Measurements from ENCODE around the gene IRF2BPL. TPM values are rescaled to one million over a fixed set of nuclear protein-coding genes. Genes with fewer than 3 reads are reported as not detected.

Gene IRF2BPL
- 10 to 100 TPM; 38.5 to 41.0 TPM for total RNA-seq

DNA sequence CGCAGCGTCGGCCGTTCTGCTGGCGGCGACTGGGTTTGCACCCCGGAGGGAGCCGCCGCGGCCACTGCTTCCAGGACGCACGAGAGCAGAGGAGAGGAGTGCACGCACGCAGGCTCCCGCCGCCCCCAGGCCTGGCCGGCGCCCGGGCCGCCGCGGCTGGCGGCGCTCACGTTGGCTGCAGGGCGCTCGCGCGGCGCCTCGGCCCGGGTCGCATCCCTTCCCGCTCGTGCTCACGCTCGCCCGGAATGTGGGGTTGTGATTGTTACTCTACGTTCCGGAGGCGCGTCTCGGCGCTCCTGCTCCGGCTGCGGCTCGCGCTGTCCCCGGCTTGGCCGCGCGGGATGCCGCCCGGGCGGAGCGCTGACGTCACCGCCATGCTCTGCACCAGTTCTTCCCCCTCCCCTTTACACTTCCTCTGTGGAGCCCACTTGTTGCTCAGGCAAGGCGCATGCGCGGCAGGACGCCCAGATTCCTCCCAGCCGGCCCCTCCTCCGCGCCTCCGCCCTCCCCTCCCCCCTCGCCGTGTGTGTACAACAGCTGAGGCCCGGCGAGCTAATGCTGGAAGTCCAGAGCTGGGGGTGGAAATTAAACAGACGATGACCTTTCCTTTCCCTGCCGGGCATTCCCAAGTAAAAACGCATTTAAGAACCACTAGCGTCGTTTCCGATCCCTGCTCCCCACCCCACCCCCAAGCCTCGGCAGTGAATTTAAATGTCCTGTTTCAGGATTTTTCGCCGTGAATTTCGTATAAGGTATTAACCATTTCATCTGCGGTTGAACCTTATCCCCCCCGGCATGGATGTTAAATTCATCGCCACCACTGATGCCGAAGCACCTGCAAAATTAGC, at the start of gene IRF2BPL:
TSS of gene IRF2BPL (minus strand) at position 325 of the 848 bp plus-strand sequence. CDS start 916 bp downstream, outside the sequence.
- no peaks in the 10 kb centered on the region for H3K9me3 Mint-ChIP-seq
- POLR2A ChIA-PET: interaction anchor here (0.6 to 18.0 kb wide), 25 partner anchors 12 to 1754 kb away, joined by 3 to 238 read pairs (median 6); no protein-coding TSS in a partner anchor
- H3K4me3 Mint-ChIP-seq: peak within 1 kb of the TSS; percentile 96
- DNase-seq (peak; percentile 95), ATAC-seq (ENCODE audit: low read depth) (peak; percentile 73)
- H3K4me1 Mint-ChIP-seq: peaks cover 42% of the 10 kb centered on the region
- no peaks in the 10 kb centered on the region for H3K27me3 Mint-ChIP-seq
- H3K36me3 Mint-ChIP-seq: peaks cover 11% of the 10 kb centered on the region
- peak within 1 kb of the TSS; percentile 97 for H3K27ac Mint-ChIP-seq

DNA sequence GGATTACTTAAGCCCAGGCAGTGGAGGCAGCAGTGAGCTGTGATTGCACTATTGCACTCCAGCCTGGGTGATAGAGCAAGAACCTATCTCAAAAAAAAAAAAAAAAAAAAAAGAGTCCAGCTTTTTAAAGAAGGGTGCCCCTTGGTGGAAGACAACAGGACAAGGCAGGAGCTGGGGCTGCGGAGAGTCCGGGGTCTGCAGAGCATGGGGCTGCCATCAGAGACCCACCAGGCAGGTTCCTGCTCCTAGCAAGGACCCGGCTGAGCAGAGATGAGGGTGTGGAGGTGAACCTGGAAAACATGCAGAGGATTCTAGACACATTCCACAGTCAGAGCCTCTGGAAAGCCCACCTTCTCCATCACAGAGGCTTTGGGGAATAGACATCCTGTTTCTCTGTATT, 48.5 kb upstream of the IRF2BPL start:
- Mint-ChIP-seq H3K36me3 (no peaks in the 10 kb centered on the region), H3K27ac (no peak overlapping the region), H3K4me1 (no peaks in the 10 kb centered on the region), H3K4me3 (no peak overlapping the region), H3K9me3 (peaks cover 5% of the 10 kb centered on the region), H3K27me3 (peaks cover 2% of the 10 kb centered on the region)
- ATAC-seq (ENCODE audit: low read depth): no peak
- POLR2A ChIA-PET: no interaction called here
- no peak for DNase-seq

DNA sequence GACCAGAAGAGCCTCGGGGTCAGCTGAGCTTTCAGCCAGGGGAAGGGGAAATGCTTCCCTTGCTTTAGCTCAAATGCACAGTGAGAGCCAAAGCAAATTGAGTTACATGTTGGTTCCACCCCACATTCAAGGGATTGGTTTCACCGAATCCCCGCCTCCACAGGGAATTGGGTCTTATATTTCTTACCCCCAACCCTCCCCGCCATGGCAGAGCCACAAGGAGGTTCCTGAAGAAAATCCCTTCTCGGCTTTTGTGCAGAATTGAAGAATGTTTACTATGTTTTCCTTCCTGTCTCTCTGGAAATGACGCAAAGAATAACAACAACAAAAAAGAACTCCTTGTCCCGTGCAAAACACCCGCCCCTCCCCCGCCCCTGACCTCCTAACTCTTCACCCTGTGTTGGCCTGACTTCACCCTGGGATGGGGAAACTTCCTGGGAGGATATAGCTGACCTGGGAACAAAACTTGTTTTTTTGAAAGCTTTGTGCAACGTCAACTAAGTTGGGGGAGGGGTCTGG, 47.7 kb upstream of the IRF2BPL start:
- POLR2A ChIA-PET: interaction anchor here (0.5 kb wide), 1 partner anchor 46 kb away, joined by 3 read pairs; no protein-coding TSS in a partner anchor

DNA sequence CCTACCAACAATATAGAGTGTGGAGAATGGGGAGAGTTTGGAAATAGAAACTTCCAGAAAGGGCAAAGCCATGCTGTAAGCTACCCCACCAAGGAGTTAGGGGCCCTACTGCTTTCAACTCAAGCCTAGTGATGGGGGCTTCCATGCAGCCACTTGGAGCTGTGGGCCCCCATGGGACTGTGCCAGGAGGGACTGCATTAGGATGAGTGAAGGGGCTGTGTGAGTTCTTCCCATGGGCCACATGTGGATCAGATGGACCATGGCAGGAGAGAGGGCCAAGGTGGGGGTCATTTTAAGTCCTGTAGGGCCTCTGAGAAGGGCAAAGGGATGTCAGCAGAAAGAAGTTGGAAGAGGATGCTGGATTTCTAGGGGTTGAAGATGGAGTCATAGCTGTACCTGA, 46.5 kb upstream of the IRF2BPL start:
- DNase-seq (no peak), ATAC-seq (ENCODE audit: low read depth) (no peak)
- H3K27ac Mint-ChIP-seq: no peak overlapping the region
- peaks cover 2% of the 10 kb centered on the region for H3K27me3 Mint-ChIP-seq
- no peaks in the 10 kb centered on the region for H3K4me1 Mint-ChIP-seq
- H3K9me3 Mint-ChIP-seq: peaks cover 3% of the 10 kb centered on the region
- no peak overlapping the region for H3K4me3 Mint-ChIP-seq
- H3K36me3 Mint-ChIP-seq: no peaks in the 10 kb centered on the region
- POLR2A ChIA-PET: interaction anchor here (0.6 kb wide), 2 partner anchors 215 to 651 kb away, joined by 3 to 4 read pairs; no protein-coding TSS in a partner anchor

More for the DNA sequence above, 47.7 kb upstream of the IRF2BPL start:
- Mint-ChIP-seq H3K4me1 (no peaks in the 10 kb centered on the region), H3K4me3 (no peak overlapping the region), H3K9me3 (peaks cover 5% of the 10 kb centered on the region), H3K27ac (no peak overlapping the region), H3K36me3 (no peaks in the 10 kb centered on the region), H3K27me3 (peaks cover 2% of the 10 kb centered on the region)
- DNase-seq (no peak), ATAC-seq (ENCODE audit: low read depth) (no peak)

DNA sequence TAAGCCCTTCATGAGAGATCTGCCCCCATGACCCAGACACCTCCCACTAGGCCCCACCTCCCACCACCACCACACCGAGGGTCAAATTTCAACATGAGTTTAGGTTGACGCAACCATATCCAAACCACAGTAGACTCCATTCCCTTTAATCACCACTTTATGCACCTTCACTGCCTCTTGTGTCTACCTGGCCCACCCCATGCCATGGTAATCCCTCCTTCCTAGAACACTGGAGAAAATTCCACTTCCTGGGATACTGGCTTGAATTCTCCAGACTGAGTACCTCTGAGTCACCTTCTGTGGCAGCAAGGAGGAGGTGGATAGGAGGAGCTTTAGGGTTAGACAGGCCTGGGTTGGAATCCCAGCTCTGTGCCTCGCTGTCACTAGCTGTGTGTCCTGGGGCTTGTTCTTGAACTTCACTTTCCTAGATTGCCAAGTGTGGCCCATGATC, 43.5 kb upstream of the IRF2BPL start:
- POLR2A ChIA-PET: no interaction called here
- H3K27ac Mint-ChIP-seq: no peak overlapping the region

GRCh38 chr14:77069551-77069950, 41.0 kb upstream of the IRF2BPL start:
- POLR2A ChIA-PET: no interaction called here
- no peak overlapping the region for H3K4me3 Mint-ChIP-seq
- no peaks in the 10 kb centered on the region for H3K9me3 Mint-ChIP-seq
- no peak for ATAC-seq (ENCODE audit: low read depth)
- no peak for DNase-seq
- H3K27me3 Mint-ChIP-seq: peaks cover 11% of the 10 kb centered on the region
- peaks cover 7% of the 10 kb centered on the region for H3K4me1 Mint-ChIP-seq
- no peaks in the 10 kb centered on the region for H3K36me3 Mint-ChIP-seq
- no peak overlapping the region for H3K27ac Mint-ChIP-seq

More for the DNA sequence above, 43.5 kb upstream of the IRF2BPL start:
- H3K27me3 Mint-ChIP-seq: peaks cover 11% of the 10 kb centered on the region
- peaks cover 1% of the 10 kb centered on the region for H3K4me1 Mint-ChIP-seq
- no peaks in the 10 kb centered on the region for H3K9me3 Mint-ChIP-seq
- ATAC-seq (ENCODE audit: low read depth): no peak
- DNase-seq: no peak
- H3K36me3 Mint-ChIP-seq: no peaks in the 10 kb centered on the region
- H3K4me3 Mint-ChIP-seq: no peak overlapping the region

GRCh38 chr14:77068517-77069200, 40.2 kb upstream of the IRF2BPL start:
- no peak overlapping the region for H3K27ac Mint-ChIP-seq
- H3K27me3 Mint-ChIP-seq: peaks cover 11% of the 10 kb centered on the region
- no peak for DNase-seq
- no peaks in the 10 kb centered on the region for H3K9me3 Mint-ChIP-seq
- ATAC-seq (ENCODE audit: low read depth): no peak
- H3K4me3 Mint-ChIP-seq: no peak overlapping the region
- H3K36me3 Mint-ChIP-seq: no peaks in the 10 kb centered on the region
- POLR2A ChIA-PET: interaction anchor here (1.0 kb wide), 2 partner anchors 155 to 160 kb away, joined by 3 to 5 read pairs; no protein-coding TSS in a partner anchor
- H3K4me1 Mint-ChIP-seq: peaks cover 7% of the 10 kb centered on the region

GRCh38 chr14:77067632-77068516, 39.4 kb upstream of the IRF2BPL start:
- Mint-ChIP-seq H3K4me1 (peaks cover 7% of the 10 kb centered on the region), H3K27ac (no peak overlapping the region), H3K27me3 (peaks cover 11% of the 10 kb centered on the region), H3K9me3 (no peaks in the 10 kb centered on the region), H3K36me3 (no peaks in the 10 kb centered on the region), H3K4me3 (no peak overlapping the region)
- POLR2A ChIA-PET: interaction anchor here (1.0 kb wide), 2 partner anchors 155 to 159 kb away, joined by 3 to 5 read pairs; no protein-coding TSS in a partner anchor
- peak; percentile 71 for DNase-seq
- ATAC-seq (ENCODE audit: low read depth): peak; percentile 73

GRCh38 chr14:77066578-77067172, 38.2 kb upstream of the IRF2BPL start:
- Mint-ChIP-seq H3K27ac (no peak overlapping the region), H3K36me3 (no peaks in the 10 kb centered on the region), H3K27me3 (peaks cover 8% of the 10 kb centered on the region), H3K4me1 (peaks cover 9% of the 10 kb centered on the region), H3K4me3 (no peak overlapping the region), H3K9me3 (no peaks in the 10 kb centered on the region)
- POLR2A ChIA-PET: no interaction called here
- DNase-seq (no peak), ATAC-seq (ENCODE audit: low read depth) (no peak)

DNA sequence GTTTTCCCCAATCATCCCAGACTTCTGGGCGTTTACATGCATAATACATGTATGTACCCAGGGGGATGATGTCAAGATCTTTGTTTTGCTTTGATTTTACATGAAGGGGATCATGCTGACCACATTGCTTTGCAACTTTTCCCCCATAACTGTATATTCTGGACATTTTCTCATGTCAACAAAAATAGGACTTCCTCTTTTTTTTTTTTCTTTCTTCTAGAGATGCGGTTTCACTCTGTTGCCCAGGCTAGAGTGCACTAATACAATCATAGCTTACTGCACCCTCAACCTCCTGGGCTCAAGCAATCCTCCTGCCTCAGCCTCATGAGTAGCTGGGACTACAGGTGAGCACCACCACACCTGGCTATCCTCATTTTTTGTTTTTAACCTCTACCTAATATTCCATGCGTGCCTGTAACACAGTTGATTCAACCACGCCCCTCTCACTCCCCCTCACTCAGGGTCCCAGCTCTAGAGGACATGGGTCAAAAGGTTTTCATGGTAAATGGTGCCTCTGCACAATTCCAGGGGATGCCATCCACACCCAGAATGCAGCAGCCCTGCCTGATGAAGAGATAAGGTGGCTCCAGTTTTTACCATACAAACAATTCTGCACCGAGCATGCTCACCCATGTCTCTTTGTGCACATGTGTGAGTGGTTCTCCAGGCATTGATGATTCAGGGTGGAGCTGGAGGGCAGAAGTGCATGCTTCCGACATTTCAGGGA, 37.5 kb upstream of the IRF2BPL start:
- Mint-ChIP-seq H3K27me3 (peaks cover 8% of the 10 kb centered on the region), H3K4me3 (no peak overlapping the region), H3K36me3 (no peaks in the 10 kb centered on the region), H3K27ac (no peak overlapping the region), H3K9me3 (no peaks in the 10 kb centered on the region), H3K4me1 (peaks cover 9% of the 10 kb centered on the region)
- DNase-seq (no peak), ATAC-seq (ENCODE audit: low read depth) (no peak)
- POLR2A ChIA-PET: interaction anchor here (0.7 kb wide), 1 partner anchor 164 kb away, joined by 5 read pairs; no protein-coding TSS in a partner anchor

GRCh38 chr14:77064521-77065178, 36.1 kb upstream of the IRF2BPL start:
- H3K27me3 Mint-ChIP-seq: peaks cover 8% of the 10 kb centered on the region
- POLR2A ChIA-PET: interaction anchor here (1.1 kb wide), 1 partner anchor 191 kb away, joined by 3 read pairs; no protein-coding TSS in a partner anchor
- no peak for ATAC-seq (ENCODE audit: low read depth)
- no peaks in the 10 kb centered on the region for H3K36me3 Mint-ChIP-seq
- H3K4me1 Mint-ChIP-seq: peaks cover 9% of the 10 kb centered on the region
- no peaks in the 10 kb centered on the region for H3K9me3 Mint-ChIP-seq
- H3K4me3 Mint-ChIP-seq: no peak overlapping the region
- no peak overlapping the region for H3K27ac Mint-ChIP-seq
- no peak for DNase-seq
